ENCODE measurements around the gene RALGAPA1. TPM values are rescaled to one million over a fixed set of nuclear protein-coding genes. Genes with fewer than 3 reads are reported as not detected.

RALGAPA1 gene
- polyA plus RNA-seq, 1 of the 3 experiments (the other 2 are of a cell fraction): 3.6 TPM

DNA sequence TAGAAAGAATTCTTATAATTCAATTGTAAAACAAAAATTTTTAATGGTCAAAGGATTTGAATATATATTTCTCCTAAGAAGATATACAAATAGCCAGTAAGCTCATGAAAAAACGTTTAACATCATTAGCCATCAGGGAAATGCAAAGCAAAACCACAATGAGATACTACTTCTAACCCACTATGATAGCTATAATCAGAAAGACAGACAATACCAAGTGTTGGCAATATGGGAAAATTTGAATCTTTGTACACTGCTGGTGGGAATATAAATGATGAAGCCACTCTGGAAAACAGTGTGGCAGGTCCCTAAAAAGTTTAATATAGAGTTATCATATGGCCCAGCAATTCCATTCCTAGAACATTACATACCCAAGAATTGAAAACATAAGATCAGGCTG, 25.4 kb downstream of the RALGAPA1 start:
- Histone ChIP-seq H3K9ac (no peak overlapping the region), H2AFZ (ENCODE audit: low read depth) (no peak overlapping the region), H3F3A (replicated peaks; ENCODE audit: insufficient read depth) (no peaks in the 10 kb centered on the region), H3K4me3 (ENCODE audit: low read depth in 2 of 2, low read length in 1 of 2) (no peak overlapping the region), H3K4me1 (ENCODE audit: control insufficient read depth in 1 of 2, insufficient read depth in 2 of 2, low read depth in 1 of 2, low read length in 1 of 2) (no peaks in the 10 kb centered on the region), H3K4me2 (no peak overlapping the region), H3K79me2 (ENCODE audit: insufficient read depth) (peaks cover 28% of the 10 kb centered on the region), H3K9me2 (no peaks in the 10 kb centered on the region), H3K27me3 (ENCODE audit: insufficient read depth) (no peaks in the 10 kb centered on the region), H3K9me3 (peaks cover 14% of the 10 kb centered on the region; the same call in 1 of the 2 replicates), H3K27ac (ENCODE audit: low read depth in 2 of 2, low read length in 1 of 2) (no peak overlapping the region), H4K20me1 (ENCODE audit: insufficient read depth) (0 out of 2 replicates have a peak, but pooled peaks cover 6% of the 10 kb centered on the region), H3K36me3 (replicated peaks in 1 of 2; ENCODE audit: control insufficient read depth in 1 of 2, insufficient read depth in 2 of 2, low read length in 1 of 2) (peaks cover 0 to 5% of the 10 kb centered on the region in 2 experiments)
- ChIA-PET POLR2A (no interaction called here), CTCF (no interaction called here)
- TF ChIP-seq SIN3A (IDR thresholded peaks at IDR 0.05; ENCODE audit: borderline replicate concordance, low read depth, low read length) (no peak), JUND (IDR thresholded peaks at IDR 0.05) (no peak), EP300 (IDR thresholded peaks at IDR 0.05; ENCODE audit: borderline replicate concordance in 1 of 2, low read depth in 1 of 2, low read length in 1 of 2) (no peak), FOXJ3 (CRISPR knock-in tag; IDR thresholded peaks at IDR 0.05) (no peak), RFX5 (IDR thresholded peaks at IDR 0.05; ENCODE audit: low read length) (no peak), RAD21 (IDR thresholded peaks at IDR 0.05; ENCODE audit: low read length) (no peak), YY1 (IDR thresholded peaks at IDR 0.05; ENCODE audit: low read depth) (no peak), POLR2AphosphoS5 (IDR thresholded peaks at IDR 0.05; ENCODE audit: low read depth, low read length) (no peak), GABPA (IDR thresholded peaks at IDR 0.05; ENCODE audit: low read depth) (no peak), REST (IDR thresholded peaks at IDR 0.05; ENCODE audit: low read depth, low read length) (no peak), CHD2 (IDR thresholded peaks at IDR 0.05; ENCODE audit: low read length, partially characterized antibody) (no peak), NFIC (IDR thresholded peaks at IDR 0.05; ENCODE audit: borderline replicate concordance) (no peak), TEAD4 (IDR thresholded peaks at IDR 0.05; ENCODE audit: borderline replicate concordance, insufficient read depth) (no peak), TAF1 (IDR thresholded peaks at IDR 0.05; ENCODE audit: borderline replicate concordance, low read depth, low read length) (no peak)
- TF ChIP-seq, protein P1, sequence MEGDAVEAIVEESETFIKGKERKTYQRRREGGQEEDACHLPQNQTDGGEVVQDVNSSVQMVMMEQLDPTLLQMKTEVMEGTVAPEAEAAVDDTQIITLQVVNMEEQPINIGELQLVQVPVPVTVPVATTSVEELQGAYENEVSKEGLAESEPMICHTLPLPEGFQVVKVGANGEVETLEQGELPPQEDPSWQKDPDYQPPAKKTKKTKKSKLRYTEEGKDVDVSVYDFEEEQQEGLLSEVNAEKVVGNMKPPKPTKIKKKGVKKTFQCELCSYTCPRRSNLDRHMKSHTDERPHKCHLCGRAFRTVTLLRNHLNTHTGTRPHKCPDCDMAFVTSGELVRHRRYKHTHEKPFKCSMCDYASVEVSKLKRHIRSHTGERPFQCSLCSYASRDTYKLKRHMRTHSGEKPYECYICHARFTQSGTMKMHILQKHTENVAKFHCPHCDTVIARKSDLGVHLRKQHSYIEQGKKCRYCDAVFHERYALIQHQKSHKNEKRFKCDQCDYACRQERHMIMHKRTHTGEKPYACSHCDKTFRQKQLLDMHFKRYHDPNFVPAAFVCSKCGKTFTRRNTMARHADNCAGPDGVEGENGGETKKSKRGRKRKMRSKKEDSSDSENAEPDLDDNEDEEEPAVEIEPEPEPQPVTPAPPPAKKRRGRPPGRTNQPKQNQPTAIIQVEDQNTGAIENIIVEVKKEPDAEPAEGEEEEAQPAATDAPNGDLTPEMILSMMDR (IDR thresholded peaks at IDR 0.05): no peak
- TF ChIP-seq, protein P2, sequence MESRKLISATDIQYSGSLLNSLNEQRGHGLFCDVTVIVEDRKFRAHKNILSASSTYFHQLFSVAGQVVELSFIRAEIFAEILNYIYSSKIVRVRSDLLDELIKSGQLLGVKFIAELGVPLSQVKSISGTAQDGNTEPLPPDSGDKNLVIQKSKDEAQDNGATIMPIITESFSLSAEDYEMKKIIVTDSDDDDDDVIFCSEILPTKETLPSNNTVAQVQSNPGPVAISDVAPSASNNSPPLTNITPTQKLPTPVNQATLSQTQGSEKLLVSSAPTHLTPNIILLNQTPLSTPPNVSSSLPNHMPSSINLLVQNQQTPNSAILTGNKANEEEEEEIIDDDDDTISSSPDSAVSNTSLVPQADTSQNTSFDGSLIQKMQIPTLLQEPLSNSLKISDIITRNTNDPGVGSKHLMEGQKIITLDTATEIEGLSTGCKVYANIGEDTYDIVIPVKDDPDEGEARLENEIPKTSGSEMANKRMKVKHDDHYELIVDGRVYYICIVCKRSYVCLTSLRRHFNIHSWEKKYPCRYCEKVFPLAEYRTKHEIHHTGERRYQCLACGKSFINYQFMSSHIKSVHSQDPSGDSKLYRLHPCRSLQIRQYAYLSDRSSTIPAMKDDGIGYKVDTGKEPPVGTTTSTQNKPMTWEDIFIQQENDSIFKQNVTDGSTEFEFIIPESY (IDR thresholded peaks at IDR 0.05; ENCODE audit: borderline replicate concordance, low read depth): no peak
- 11% methylated on average over 1 of the region's 1 CpG for WGBS (ENCODE audit: low lambda C conversion rate)
- DNase-seq: no peak
